PFSK-1 (cell line): Measurements from ENCODE around the gene PRDM16.

Experiments used
- POLR2AphosphoS5 ChIP-seq: IDR thresholded peaks from 2 replicates; pipeline ENCODE4 v1.6.1; 2012; ENCODE audit warnings: low read depth, mild to moderate bottlenecking, control low read depth, low read length, moderate library complexity
- TAF1 ChIP-seq: IDR thresholded peaks from 2 replicates; pipeline ENCODE4 v1.6.1; 2012; ENCODE audit warnings: low read length, control low read depth, borderline replicate concordance; ENCODE audit not compliant: insufficient read depth

GRCh38 chr1:3163356-3163755 lies 94.4 kb downstream of the PRDM16 start:
- no peak for TF ChIP-seq TAF1
- no peak for TF ChIP-seq POLR2AphosphoS5
